Lung (tissue), 12 donors: ENCODE measurements around the gene PCYOX1L. TPM values are rescaled to one million over a fixed set of nuclear protein-coding genes. Genes with fewer than 3 reads are reported as not detected.

Source experiments
- ATAC-seq: fragments of 200-7000 bp; cut with Tn5 transposase; one replicate; pipeline ENCODE4 v1.9.1; 2020; ENCODE audit warnings: moderate number of reproducible peaks; ENCODE audit not compliant: insufficient read depth, low FRiP score
- DNase-seq, 3 donors: peaks; one replicate each; pipeline ENCODE4 v3.0.0-alpha.2; 2013 to 2017
- H3K27ac ChIP-seq, 2 donors: one replicate each; pipeline ENCODE4 v1.5.1; 2013; ENCODE audit warnings: mild to moderate bottlenecking in 2 of 2, moderate library complexity in 2 of 2, control low read depth in 1 of 2, inconsistent platforms in 1 of 2, low read depth in 1 of 2, low read length in 1 of 2
- H3K27me3 ChIP-seq, 3 donors: one replicate each; pipeline ENCODE4 v1.5.1; 2013; ENCODE audit warnings: low read length in 2 of 3; ENCODE audit not compliant: control insufficient read depth in 3 of 3, insufficient read depth in 3 of 3
- H3K36me3 ChIP-seq, 4 donors: one replicate each; pipeline ENCODE4 v1.5.1; 2013; ENCODE audit warnings: low read length in 4 of 4, mild to moderate bottlenecking in 1 of 4, moderate library complexity in 1 of 4; ENCODE audit not compliant: control insufficient read depth in 4 of 4, insufficient read depth in 4 of 4
- H3K4me1 ChIP-seq, 5 donors: one replicate each; pipeline ENCODE4 v1.5.1; 2013; ENCODE audit warnings: low read length in 5 of 5, mild to moderate bottlenecking in 2 of 5, moderate library complexity in 1 of 5; ENCODE audit not compliant: control insufficient read depth in 5 of 5, insufficient read depth in 5 of 5
- H3K4me3 ChIP-seq: one replicate; pipeline ENCODE4 v1.5.1; 2013; ENCODE audit warnings: mild to moderate bottlenecking, control low read depth, moderate library complexity
- H3K9ac ChIP-seq, 2 donors: one replicate each; pipeline ENCODE4 v1.5.1; 2013; ENCODE audit warnings: low read length in 2 of 2, control low read depth in 1 of 2; ENCODE audit not compliant: insufficient read depth in 1 of 2
- H3K9me3 ChIP-seq, 4 donors: one replicate each; pipeline ENCODE4 v1.5.1; 2013; ENCODE audit warnings: low read length in 3 of 4, mild to moderate bottlenecking in 1 of 4, moderate library complexity in 1 of 4; ENCODE audit not compliant: control insufficient read depth in 4 of 4, insufficient read depth in 3 of 4
- WGBS, 2 donors: extraction: QIAGEN DNeasy Blood & Tissue Kit; methylation state at CpG; one replicate each; pipeline ENCODE4 v1.1.7; 2013; 5-methylcytosine and 5-hydroxymethylcytosine counted together
- polyA plus RNA-seq, 2 donors: library from polyadenylated mRNA; stranded (reverse); fragments of 200-250 nt; gene quantifications; one replicate each; pipeline ENCODE4 v1.2.1, GENCODE V29; 2013
- total RNA-seq, 2 donors: library from RNA; depleted of rRNA in 1 of 2; stranded (reverse); fragments of >200 nt in 1 of 2; gene quantifications; one replicate each; pipeline ENCODE4 v1.2.1, GENCODE V29; 2014 to 2021
- TF ChIP-seq, protein P1 (sequence below): IDR thresholded peaks from 2 replicates; pipeline ENCODE4 v1.5.1; 2012; ENCODE audit warnings: mild to moderate bottlenecking; ENCODE audit errors: control extremely low read depth, extremely low read depth
- donor health status: control.
- donor health status: control.
- donor health status: Bipolar disorder and iron deficiency.
- donor health status: healthy.
- donor health status: DM: yes; HTN: yes; CAD: no.

PCYOX1L gene
- total and polyA plus RNA-seq, 4 donors, result 4.8 to 9.3 (median 7.3) TPM

DNA sequence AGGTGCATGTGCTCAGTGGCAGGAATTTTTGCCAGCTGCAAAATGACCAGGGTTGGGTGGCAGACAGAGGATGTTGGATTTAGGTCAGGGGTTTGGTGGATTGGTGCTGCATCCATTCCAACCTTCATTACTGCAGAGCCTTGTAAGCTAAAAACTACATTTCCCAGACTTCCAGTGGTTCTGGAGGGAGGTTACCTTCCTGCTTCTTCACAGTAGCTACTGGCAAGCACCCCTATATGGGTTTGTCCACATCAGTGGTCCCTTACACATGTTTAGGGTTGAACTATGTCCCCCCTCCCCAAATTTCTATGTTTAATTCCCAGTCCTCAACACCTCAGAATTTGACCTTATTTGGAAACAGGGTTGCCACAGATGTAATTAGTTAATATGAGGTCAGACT lies 41.9 kb downstream of the PCYOX1L start:
- ATAC-seq (no peak), DNase-seq (peak in 1 of 3 donors; percentile 43)
- H3K4me1 ChIP-seq, result peaks cover 0 to 21% (median 7%) of the 10 kb centered on the region in 5 donors
- no peaks in the 10 kb centered on the region for H3K27me3 ChIP-seq
- TF ChIP-seq, protein P1, sequence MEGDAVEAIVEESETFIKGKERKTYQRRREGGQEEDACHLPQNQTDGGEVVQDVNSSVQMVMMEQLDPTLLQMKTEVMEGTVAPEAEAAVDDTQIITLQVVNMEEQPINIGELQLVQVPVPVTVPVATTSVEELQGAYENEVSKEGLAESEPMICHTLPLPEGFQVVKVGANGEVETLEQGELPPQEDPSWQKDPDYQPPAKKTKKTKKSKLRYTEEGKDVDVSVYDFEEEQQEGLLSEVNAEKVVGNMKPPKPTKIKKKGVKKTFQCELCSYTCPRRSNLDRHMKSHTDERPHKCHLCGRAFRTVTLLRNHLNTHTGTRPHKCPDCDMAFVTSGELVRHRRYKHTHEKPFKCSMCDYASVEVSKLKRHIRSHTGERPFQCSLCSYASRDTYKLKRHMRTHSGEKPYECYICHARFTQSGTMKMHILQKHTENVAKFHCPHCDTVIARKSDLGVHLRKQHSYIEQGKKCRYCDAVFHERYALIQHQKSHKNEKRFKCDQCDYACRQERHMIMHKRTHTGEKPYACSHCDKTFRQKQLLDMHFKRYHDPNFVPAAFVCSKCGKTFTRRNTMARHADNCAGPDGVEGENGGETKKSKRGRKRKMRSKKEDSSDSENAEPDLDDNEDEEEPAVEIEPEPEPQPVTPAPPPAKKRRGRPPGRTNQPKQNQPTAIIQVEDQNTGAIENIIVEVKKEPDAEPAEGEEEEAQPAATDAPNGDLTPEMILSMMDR, result no peak
- H3K36me3 ChIP-seq, result no peaks in the 10 kb centered on the region
- H3K4me3 ChIP-seq, result no peak overlapping the region
- H3K9me3 ChIP-seq, result no peaks in the 10 kb centered on the region
- H3K9ac ChIP-seq, result no peak overlapping the region
- H3K27ac ChIP-seq, result no peak overlapping the region

DNA sequence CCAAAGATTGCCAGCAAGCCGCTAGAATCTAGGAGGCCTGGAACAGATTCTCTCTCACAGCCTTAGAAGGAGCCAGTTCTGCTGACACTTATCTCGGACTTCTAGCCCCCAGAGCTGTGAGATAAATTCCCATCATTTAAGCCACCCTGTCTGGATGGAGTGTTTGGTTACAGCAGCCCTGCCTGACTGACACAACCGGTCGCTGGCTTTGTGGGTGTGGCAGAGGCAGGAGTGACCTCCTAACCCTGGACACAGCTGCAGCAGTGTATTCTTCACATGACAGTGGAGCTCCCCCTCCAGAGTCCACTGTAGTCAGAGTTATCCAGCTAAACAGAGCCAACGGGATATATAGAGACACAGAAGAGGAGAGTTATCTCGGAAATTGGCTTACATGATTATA lies 42.5 kb downstream of the PCYOX1L start:
- H3K27me3 ChIP-seq, result no peaks in the 10 kb centered on the region
- H3K36me3 ChIP-seq, result no peaks in the 10 kb centered on the region
- TF ChIP-seq, protein P1, result no peak
- H3K9ac ChIP-seq, result no peak overlapping the region
- no peaks in the 10 kb centered on the region for H3K9me3 ChIP-seq
- ATAC-seq (no peak), DNase-seq (peak; percentile 51 to 74 (median 60))
- H3K27ac ChIP-seq, result no peak overlapping the region
- H3K4me3 ChIP-seq, result no peak overlapping the region
- WGBS, 2 donors, result 71 to 89% methylated on average over 6 of the region's 6 CpGs
- H3K4me1 ChIP-seq, result peaks cover 0 to 25% (median 12%) of the 10 kb centered on the region in 5 donors

DNA sequence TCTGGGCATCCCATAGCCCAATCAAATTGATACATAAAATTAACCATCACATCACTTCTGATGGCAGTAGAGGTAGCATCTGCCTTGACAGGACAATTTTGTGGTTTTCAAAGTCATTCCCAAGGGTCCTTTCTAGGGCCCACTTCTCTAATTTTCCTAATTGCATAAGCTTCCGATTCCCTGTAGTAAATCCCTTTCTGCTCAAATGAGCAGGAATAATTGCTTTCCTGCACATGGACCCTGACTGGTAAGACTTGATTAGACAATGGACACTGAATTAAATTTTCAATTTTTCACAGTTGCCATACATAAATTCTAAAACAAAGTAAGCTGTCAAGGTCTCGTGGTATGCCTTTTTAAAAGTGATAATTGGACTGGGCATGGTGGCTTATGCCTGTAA lies 43.2 kb downstream of the PCYOX1L start:
- H3K4me3 ChIP-seq, result no peak overlapping the region
- WGBS, 2 donors, result 76 to 87% methylated on average over 2 of the region's 2 CpGs
- TF ChIP-seq, protein P1, result no peak
- peaks cover 0 to 32% (median 15%) of the 10 kb centered on the region in 5 donors for H3K4me1 ChIP-seq
- no peak overlapping the region for H3K9ac ChIP-seq
- no peaks in the 10 kb centered on the region for H3K36me3 ChIP-seq
- H3K27me3 ChIP-seq, result no peaks in the 10 kb centered on the region
- no peaks in the 10 kb centered on the region for H3K9me3 ChIP-seq
- no peak for DNase-seq
- no peak overlapping the region for H3K27ac ChIP-seq
- no peak for ATAC-seq

DNA sequence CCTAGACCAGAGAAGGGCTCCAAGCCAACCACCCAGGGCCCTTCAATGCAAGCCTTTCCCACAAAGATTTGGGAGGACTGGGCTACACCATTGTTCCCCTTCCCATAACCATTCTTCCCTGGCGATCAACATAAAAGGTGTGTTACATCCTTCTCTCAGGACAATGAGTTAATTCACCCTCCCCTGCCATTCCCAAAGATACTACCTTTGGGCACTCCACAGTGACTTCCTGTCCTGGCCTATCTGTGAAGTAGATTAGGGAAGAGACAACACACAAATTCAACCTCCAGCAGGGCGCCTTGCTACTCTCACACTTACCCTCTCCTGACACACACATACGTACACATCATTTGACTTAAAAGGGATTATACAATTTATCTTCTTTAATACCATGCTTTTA lies 44.4 kb downstream of the PCYOX1L start:
- ATAC-seq (no peak), DNase-seq (no peak)
- H3K4me1 ChIP-seq, result peaks cover 0 to 41% (median 21%) of the 10 kb centered on the region in 5 donors
- no peak overlapping the region for H3K27ac ChIP-seq
- no peaks in the 10 kb centered on the region for H3K9me3 ChIP-seq
- WGBS, 2 donors, result 96 to 97% methylated on average over 3 of the region's 3 CpGs
- H3K36me3 ChIP-seq, result no peaks in the 10 kb centered on the region
- TF ChIP-seq, protein P1, result no peak
- H3K4me3 ChIP-seq, result no peak overlapping the region
- no peaks in the 10 kb centered on the region for H3K27me3 ChIP-seq
- no peak overlapping the region for H3K9ac ChIP-seq
